GM19099 (cell line): ENCODE data around the gene POLR2L.
A peak's percentile ranks its signal among the peaks of the same experiment; 100 is the strongest.

Experiments
- POLR2A ChIP-seq: IDR thresholded peaks from 3 replicates; pipeline ENCODE4 v1.6.1; 2011; ENCODE audit warnings: low read depth; ENCODE audit not compliant: insufficient read length; ENCODE audit errors: extremely low read depth

The POLR2L gene

DNA sequence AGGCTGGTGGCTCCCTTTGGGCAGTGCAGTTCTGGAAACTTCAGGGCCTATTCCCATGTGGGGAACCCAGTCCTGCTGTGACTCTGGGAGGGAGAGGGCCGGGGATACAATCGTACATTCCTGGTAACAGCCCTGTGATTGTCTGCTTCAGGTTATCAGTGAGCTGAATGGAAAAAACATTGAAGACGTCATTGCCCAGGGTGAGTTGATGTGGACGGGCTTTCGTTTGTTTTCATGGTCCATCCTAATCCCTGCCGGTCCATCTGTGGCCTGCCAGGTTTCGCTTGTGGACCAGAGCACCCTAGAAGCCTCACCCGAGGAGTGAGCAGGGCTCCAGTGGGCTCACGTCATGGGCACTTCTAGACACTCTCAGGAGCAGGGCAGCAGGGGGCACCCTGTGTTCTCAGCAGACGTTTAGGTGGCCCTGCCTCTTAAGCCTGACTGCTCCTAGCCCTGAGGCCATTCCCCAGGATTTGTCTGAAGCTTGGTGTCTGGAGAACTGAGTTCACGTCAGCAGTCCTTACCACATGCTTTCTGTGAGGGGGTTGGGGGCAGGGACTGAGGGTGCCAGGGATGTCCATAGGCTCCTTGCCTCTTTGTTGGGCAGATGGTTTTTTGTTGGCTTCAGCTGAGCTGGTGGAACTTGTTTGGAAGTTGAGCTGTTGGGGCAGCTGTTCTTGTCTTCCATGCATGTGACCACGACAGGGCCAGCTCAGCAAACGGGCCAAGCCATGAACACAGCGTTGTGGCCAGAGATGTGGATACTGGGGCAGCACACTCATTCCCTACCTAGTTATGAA is 30.7 kb downstream of the POLR2L start:
- TF ChIP-seq POLR2A, result peak; percentile 27

DNA sequence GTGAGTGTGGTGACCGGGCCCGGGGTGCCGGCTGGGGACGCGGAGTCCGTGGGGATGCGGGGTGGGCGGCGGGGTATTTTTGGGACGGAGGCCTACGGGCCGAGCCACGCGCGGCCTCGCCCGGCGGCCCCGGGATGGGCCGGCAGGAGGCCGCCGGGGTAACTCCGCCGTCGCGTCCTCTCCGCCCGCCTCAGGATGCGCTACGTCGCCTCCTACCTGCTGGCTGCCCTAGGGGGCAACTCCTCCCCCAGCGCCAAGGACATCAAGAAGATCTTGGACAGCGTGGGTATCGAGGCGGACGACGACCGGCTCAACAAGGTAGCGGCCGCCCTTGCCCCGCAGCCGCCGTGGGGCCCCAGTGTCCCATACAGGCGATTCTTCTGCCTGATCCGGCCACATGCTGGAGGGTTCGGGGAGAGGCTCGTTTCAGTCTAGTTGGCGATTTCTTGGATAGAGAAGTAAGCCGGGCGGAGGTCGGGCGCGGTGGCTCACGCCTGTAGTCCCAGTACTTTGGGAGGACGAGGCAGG is 32.2 kb downstream of the POLR2L start:
- TF ChIP-seq POLR2A, result no peak

GRCh38 chr11:809287-810039 is 32.9 kb downstream of the POLR2L start, which contains the start of gene RPLP2:
TSS of gene RPLP2 (plus strand) at chr11:809967. CDS start at chr11:810235, 268 bp downstream.
- peak; percentile 89 for TF ChIP-seq POLR2A

DNA sequence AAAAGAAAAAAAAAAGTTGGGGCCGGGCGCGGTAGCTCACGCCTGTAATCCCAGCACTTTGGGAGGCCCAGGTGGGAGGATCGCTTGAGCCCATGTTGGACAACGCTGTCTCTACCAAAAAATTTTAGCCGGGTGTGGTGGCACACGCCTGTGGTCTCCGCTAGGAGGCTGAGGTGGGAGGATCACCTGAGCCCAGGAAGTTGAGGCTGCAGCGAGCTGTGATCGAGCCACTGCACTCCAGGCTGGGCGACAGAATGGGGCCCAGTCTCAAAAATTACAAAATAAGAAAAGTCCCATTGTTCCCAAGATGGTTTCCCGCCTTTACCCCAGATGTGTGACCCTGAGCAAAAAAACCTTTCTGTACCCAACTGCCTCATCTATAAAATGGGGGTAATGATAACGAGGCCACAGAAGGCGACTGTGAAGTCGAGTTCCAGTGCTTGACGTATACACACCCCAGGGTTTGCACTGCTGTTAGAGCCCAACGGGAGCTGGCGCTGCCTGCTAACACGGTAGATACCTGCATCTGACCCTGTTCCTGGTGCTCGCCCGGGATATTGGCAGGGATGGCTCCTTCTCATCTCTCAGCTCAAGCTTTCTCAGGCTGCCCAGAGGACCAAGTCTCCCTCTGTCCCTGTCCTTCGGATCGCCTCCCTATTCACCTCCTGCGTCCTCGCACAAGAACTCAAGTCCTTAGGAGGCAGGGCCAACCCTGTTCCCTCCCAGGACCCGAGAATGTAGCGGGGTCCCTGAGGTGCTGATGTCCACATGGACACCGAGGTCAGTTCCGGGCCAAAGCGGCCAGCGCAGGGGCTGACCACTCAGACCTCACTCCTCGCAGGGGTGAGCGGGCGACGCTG is 33.7 kb downstream of the POLR2L start:
- no peak for TF ChIP-seq POLR2A

DNA sequence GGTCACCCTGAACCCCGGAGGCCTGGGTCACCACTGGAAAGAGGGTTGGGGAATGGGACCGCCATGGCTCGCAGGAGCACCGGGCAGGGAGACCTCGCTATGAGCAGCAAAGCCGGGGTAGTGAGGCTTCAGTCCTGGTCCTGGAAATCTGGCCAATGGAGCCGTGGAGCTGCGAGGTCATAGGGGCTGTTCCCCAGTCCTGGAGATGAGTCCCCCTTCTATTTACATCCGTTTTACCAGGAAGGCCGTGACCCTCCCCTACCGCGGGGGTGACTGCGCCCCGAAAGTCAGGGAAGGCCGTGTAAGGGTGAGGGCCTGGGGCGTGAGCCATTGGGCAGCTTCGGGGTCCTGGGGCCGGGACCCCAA is 37.7 kb downstream of the POLR2L start:
- TF ChIP-seq POLR2A, result no peak

- TF ChIP-seq POLR2A, result no peak
Observed at GRCh38 chr11:803770-804598, 38.3 kb downstream of the POLR2L start.

DNA sequence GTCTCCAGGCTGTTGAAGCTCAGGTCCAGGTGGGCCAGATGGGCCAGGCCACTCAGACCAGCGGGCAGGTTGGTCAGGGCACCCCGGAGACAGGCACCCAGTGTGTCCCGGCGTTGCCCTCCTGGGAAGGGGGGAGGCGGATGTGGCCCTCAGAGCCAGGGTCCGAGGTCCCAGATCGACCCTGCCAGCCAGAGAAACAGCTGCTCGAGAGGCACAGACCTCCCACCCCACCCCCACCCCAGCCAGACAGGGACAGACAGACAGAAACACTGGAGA is 38.9 kb downstream of the POLR2L start:
- no peak for TF ChIP-seq POLR2A

DNA sequence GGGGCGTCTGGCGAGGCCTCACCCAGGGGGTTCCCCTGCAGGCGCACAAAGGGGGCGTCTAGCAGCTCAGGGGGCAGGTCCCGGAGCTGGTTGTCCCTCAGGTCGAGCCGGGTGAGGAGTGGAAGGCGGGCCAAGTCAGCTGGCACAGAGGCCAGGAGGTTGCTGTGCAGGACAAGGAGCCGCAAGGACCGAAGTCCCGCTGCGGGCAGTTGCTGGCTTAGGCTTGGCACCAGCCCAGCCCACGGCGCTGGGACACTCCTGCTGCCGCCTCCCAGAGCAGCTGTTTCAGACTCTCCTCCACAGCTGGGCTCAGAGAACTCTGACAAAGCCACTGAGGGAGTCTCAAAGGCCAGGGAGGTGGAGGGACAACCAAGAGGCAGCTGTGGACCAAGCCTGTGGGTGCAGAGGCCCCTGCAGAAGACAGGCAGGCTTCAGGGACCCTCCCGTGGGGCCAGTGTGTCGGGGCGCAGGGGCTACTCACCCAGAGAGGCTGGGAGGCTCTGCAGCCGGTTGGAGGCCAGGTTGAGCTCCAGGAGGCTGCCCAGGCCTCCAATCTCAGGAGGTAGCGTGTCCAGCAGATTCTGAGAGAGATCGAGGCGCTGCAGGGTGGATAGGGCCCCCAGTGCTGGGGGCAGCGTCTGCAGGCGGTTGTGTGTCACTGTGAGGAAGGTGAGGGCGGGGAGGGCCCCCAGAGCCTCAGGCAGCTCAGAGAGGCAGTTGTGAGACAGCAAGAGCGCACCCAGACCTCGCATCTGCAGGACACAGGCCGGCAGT is 39.4 kb downstream of the POLR2L start:
- no peak for TF ChIP-seq POLR2A

GRCh38 chr11:802018-802617 is 40.2 kb downstream of the POLR2L start:
- no peak for TF ChIP-seq POLR2A

DNA sequence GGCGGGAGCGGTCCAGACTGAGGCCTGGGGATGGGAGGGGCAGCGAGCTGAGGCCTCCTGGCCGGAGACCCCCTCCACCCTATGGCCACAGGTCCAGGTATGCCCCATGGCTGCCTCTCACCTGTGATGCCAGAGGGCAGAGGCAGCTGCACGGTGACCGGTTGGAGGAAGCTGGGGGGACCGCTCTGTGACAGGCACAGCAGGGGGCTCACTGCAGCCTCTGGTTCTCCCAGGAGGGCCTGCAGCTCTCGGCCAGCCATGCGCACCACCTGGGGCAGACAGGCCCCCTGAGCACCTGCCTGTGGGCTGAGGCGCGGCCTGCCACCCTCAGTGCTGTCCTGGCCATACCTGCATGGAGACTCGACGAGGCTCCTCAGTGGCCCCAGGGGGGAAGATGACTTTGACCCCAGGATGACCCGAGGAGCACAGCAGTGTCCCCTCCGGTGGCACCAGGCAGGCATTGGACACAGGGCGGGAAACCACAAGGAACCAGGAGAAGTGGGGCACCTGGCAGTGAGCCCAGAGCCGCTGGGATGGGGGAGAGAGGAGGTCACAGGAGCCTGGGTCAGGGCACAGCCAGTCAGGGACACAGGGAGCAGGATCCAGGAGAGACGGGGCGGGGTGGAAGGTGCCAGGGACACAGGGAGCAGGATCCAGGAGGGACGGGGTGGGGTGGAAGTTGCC is 41.1 kb downstream of the POLR2L start:
- no peak for TF ChIP-seq POLR2A

DNA sequence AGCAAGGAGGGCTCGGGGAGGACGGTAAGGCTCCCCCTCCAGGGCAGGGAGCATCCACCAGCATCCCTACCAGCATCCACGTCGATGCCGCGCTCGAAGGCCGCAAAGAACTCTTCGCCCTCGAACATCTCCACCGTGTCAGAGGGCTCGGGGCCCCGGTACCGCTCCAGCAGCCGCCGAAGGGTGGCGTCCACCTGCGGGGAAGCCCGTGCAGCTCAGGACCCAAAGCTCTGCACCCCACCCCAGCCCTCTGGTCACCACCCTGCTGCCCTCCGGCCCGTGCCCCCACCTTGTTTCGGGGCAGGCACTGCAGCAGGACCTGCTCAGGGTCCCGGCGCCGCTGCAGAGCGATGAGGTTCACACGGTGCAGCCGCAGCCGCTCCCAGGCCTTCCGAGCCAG is 41.9 kb downstream of the POLR2L start:
- TF ChIP-seq POLR2A, result no peak

- no peak for TF ChIP-seq POLR2A
Observed at GRCh38 chr11:799641-800316, 42.5 kb downstream of the POLR2L start.
